HCT116 (cell line): ENCODE measurements around the gene DENND5B. TPM values are rescaled to one million over a fixed set of nuclear protein-coding genes. Genes with fewer than 3 reads are reported as not detected.

ENCODE experiments used
- ATAC-seq: fragments of 200-7000 bp; cut with Tn5 transposase; 2 replicates; pipeline ENCODE4 v1.9.1; 2020; ENCODE audit warnings: mild to moderate bottlenecking, moderate library complexity
- BruUV-seq: library from RNA; stranded (reverse); fragments of 400-500 nt; replicated peaks from 2 replicates; lab custom pipeline; 2021; lab: Mats Ljungman, UMichigan
- CTCF ChIA-PET: fragments of 300-600 bp; sonication (Branson Sonifier 250); formaldehyde crosslinking; loops from one replicate; lab custom pipeline; 2021; ENCODE audit warnings: antibody characterized with exemption; lab: Charles Lee
- POLR2A ChIA-PET: fragments of 300-600, 350-600 bp; sonication (Branson Sonifier 250); formaldehyde crosslinking; loops from one replicate; lab custom pipeline; 2021; ENCODE audit warnings: antibody characterized with exemption; lab: Charles Lee
- RAD21 ChIA-PET, 2 experiments: fragments of 300-600 bp; sonication (Branson Sonifier 250); formaldehyde crosslinking; loops; one replicate each; lab custom pipeline; 2023; ENCODE audit warnings: low total read pairs in 2 of 2; ENCODE audit not compliant: uncharacterized antibody in 2 of 2, unreplicated experiment in 2 of 2, low non-redundant PET in 1 of 2; lab: Charles Lee
- DNase-seq: peaks from one replicate; pipeline ENCODE4 v3.0.0-alpha.2; 2010; ENCODE audit warnings: low read depth, low spot score
- H2AFZ ChIP-seq: fragments of 200-600 bp; shearing (Covaris generic), sonication (generic); 2 replicates; pipeline ENCODE4 v1.6.1; 2017; ENCODE audit warnings: low read depth, mixed run types, mixed read lengths, antibody characterized with exemption, low read length; ENCODE audit not compliant: poor library complexity, severe bottlenecking
- H3K27ac ChIP-seq: 2 replicates; pipeline ENCODE4 v1.5.1; 2012; ENCODE audit warnings: low read depth, low read length
- H3K27me3 ChIP-seq: fragments of 200-600 bp; sonication (generic); 2 replicates; pipeline ENCODE4 v1.6.1; 2016; ENCODE audit warnings: mixed run types, low read length, mixed read lengths; ENCODE audit not compliant: insufficient read depth
- H3K36me3 ChIP-seq, 2 experiments: fragments of 200-500 bp in 1 of 2; fragments of 200-600 bp in 1 of 2; sonication (Bioruptor generic) in 1 of 2; sonication (generic) in 1 of 2; 2 replicates each; pipeline versions ENCODE4 v1.5.1 to v1.6.1; 2014 to 2016; ENCODE audit warnings: low read length in 2 of 2, inconsistent platforms in 1 of 2, mixed read lengths in 1 of 2, mixed run types in 1 of 2; ENCODE audit not compliant: insufficient read depth in 2 of 2, control insufficient read depth in 1 of 2
- H3K4me1 ChIP-seq, 2 experiments: fragments of 200-600 bp in 1 of 2; sonication (generic) in 1 of 2; 2 replicates each; pipeline versions ENCODE4 v1.5.1 to v1.6.1; 2012 to 2017; ENCODE audit warnings: low read length in 2 of 2, inconsistent platforms in 1 of 2, mild to moderate bottlenecking in 1 of 2, mixed read lengths in 1 of 2, mixed run types in 1 of 2, moderate library complexity in 1 of 2; ENCODE audit not compliant: insufficient read depth in 2 of 2, control insufficient read depth in 1 of 2
- H3K4me2 ChIP-seq: fragments of 200-600 bp; sonication (generic); 2 replicates; pipeline ENCODE4 v1.6.1; 2017; ENCODE audit warnings: mixed run types, low read length, mixed read lengths
- H3K4me3 ChIP-seq, 2 experiments: fragments of 200-600 bp in 1 of 2; sonication (generic) in 1 of 2; replicated peaks in 1 of 2; 2 replicates each; pipeline ENCODE4 v1.5.1; 2011 to 2016; ENCODE audit warnings: low read length in 2 of 2, control low read depth in 1 of 2, low read depth in 1 of 2, mild to moderate bottlenecking in 1 of 2, mixed read lengths in 1 of 2, mixed run types in 1 of 2
- H3K79me2 ChIP-seq: fragments of 200-600 bp; sonication (generic); 2 replicates; pipeline ENCODE4 v1.6.1; 2017; ENCODE audit warnings: mild to moderate bottlenecking, mixed run types, low read length, moderate library complexity, mixed read lengths; ENCODE audit not compliant: insufficient read depth
- H3K9ac ChIP-seq: fragments of 200-600 bp; sonication (generic); 2 replicates; pipeline ENCODE4 v1.6.1; 2016; ENCODE audit warnings: low read length, mixed read lengths
- H3K9me2 ChIP-seq: fragments of 200-600 bp; sonication (generic), shearing (Covaris generic); 2 replicates; pipeline ENCODE4 v1.6.1; 2017; ENCODE audit warnings: mixed run types, mild to moderate bottlenecking, moderate library complexity; ENCODE audit not compliant: insufficient read depth
- H3K9me3 ChIP-seq, 2 experiments: fragments of 200-500 bp in 1 of 2; fragments of 200-600 bp in 1 of 2; sonication (Bioruptor generic) in 1 of 2; sonication (generic) in 1 of 2; 2 replicates each; pipeline ENCODE4 v1.6.1; 2014 to 2017; ENCODE audit warnings: low read length in 2 of 2, mixed read lengths in 2 of 2, inconsistent platforms in 1 of 2, low read depth in 1 of 2, mild to moderate bottlenecking in 1 of 2, mixed run types in 1 of 2, moderate library complexity in 1 of 2; ENCODE audit not compliant: control insufficient read depth in 1 of 2, insufficient read depth in 1 of 2
- H4K20me1 ChIP-seq: fragments of 200-600 bp; sonication (generic), shearing (Covaris generic); 2 replicates; pipeline ENCODE4 v1.6.1; 2017; ENCODE audit warnings: mixed run types, mild to moderate bottlenecking, moderate library complexity; ENCODE audit not compliant: insufficient read depth
- CBX3 ChIP-seq: IDR thresholded peaks from 2 replicates; pipeline ENCODE4 v1.6.1; 2012; ENCODE audit warnings: low read depth
- CEBPB ChIP-seq: IDR thresholded peaks from 2 replicates; pipeline ENCODE4 v1.6.1; 2012; ENCODE audit warnings: low read depth
- EGR1 ChIP-seq: IDR thresholded peaks from 2 replicates; pipeline ENCODE4 v1.6.1; 2012; ENCODE audit warnings: low read depth
- EZH2 ChIP-seq: fragments of 200-600 bp; sonication (generic); IDR thresholded peaks from 2 replicates; pipeline ENCODE4 v1.6.1; 2017; ENCODE audit warnings: antibody characterized with exemption, mixed run types
- JUND ChIP-seq: IDR thresholded peaks from 2 replicates; pipeline ENCODE4 v1.6.1; 2012
- POLR2AphosphoS5 ChIP-seq: IDR thresholded peaks from 2 replicates; pipeline ENCODE4 v1.6.1; 2011; ENCODE audit warnings: mild to moderate bottlenecking, low read depth, low read length, moderate library complexity
- RAD21 ChIP-seq: IDR thresholded peaks from 2 replicates; pipeline ENCODE4 v1.6.1; 2012; ENCODE audit warnings: low read depth, mild to moderate bottlenecking
- SIN3A ChIP-seq: IDR thresholded peaks from 2 replicates; pipeline ENCODE4 v1.6.1; 2012; ENCODE audit warnings: low read depth
- TCF7L2 ChIP-seq: IDR thresholded peaks from 2 replicates; pipeline ENCODE4 v1.7.0; 2011; ENCODE audit warnings: borderline replicate concordance, inconsistent platforms; ENCODE audit not compliant: insufficient read depth, insufficient read length; ENCODE audit errors: extremely low read depth
- ZFX ChIP-seq: fragments of 450-650 bp; IDR thresholded peaks from 2 replicates; pipeline ENCODE4 v1.6.1; 2017
- ZNF274 ChIP-seq: fragments of 200-500 bp; sonication (Bioruptor generic); IDR thresholded peaks from 2 replicates; pipeline ENCODE4 v1.6.1; 2014; ENCODE audit warnings: mild to moderate bottlenecking, low read depth, low read length, inconsistent platforms
- intact Hi-C: fragments of 100-400 bp; cut with micrococcal nuclease; formaldehyde crosslinking; loops from 2 replicates; pipeline ENCODE4 v1.10.0; 2022
- total RNA-seq: library from RNA; stranded (reverse); gene quantifications from one replicate; pipeline ENCODE4 v1.2.1, GENCODE V29; 2021; ENCODE audit not compliant: unreplicated experiment
- TF ChIP-seq, protein P1 (sequence below): IDR thresholded peaks from 2 replicates; pipeline ENCODE4 v1.6.1; 2011; ENCODE audit warnings: mild to moderate bottlenecking, low read length, moderate library complexity; ENCODE audit not compliant: insufficient replicate concordance; ENCODE audit errors: extremely low read depth
- TF ChIP-seq, protein P2 (sequence below): IDR thresholded peaks from 2 replicates; pipeline ENCODE4 v1.6.1; 2012; ENCODE audit warnings: low read depth
- TF ChIP-seq, protein P3 (sequence below): IDR thresholded peaks from 2 replicates; pipeline ENCODE4 v1.6.1; 2012
- TF ChIP-seq, protein P4 (sequence below): IDR thresholded peaks from 2 replicates; pipeline ENCODE4 v1.6.1; 2012
- TF ChIP-seq, protein P5 (sequence below), 3 experiments: fragments of 200-600 bp in 1 of 3; sonication (generic) in 1 of 3; IDR thresholded peaks in 2 of 3; conservative IDR thresholded peaks in 1 of 3; 2 replicates each; pipeline ENCODE4 v1.5.1; 2012 to 2017; ENCODE audit warnings: low read depth in 2 of 3, low read length in 2 of 3, antibody characterized with exemption in 1 of 3, borderline replicate concordance in 1 of 3, control low read depth in 1 of 3, mild to moderate bottlenecking in 1 of 3, mixed read lengths in 1 of 3, mixed run types in 1 of 3, moderate library complexity in 1 of 3; ENCODE audit not compliant: insufficient read depth in 1 of 3

Gene DENND5B
- total RNA-seq, 1 experiment from 2014 or later = 19.2 TPM

DNA sequence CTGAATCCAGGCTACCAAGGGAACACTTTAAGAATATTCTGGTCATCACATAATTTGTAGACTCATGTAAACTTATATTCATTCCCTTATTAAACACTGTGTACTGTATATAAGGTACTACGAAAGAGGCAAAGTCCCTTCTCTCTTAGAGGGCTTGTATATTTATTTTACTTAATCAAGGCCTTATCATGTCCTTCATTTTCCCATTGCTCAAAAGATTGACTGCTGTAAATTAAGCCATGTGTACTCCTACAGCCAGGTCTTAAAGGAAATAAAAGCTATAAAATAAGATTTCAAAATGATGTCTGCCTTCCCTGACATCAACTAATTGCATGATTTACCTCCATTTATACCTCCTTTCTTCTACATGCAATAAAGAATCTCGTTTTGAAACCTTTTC is 5.0 kb downstream of the DENND5B start:
- DNase-seq (no peak), ATAC-seq (no peak)
- H3K9me3 ChIP-seq = no peaks in the 10 kb centered on the region
- peaks cover 30 to 35% of the 10 kb centered on the region in 2 experiments for H3K4me1 ChIP-seq
- ChIA-PET POLR2A (no interaction called here), CTCF (no interaction called here), RAD21 (no interaction called here)
- intact Hi-C loops = no loop called here
- H3K9me2 ChIP-seq = no peaks in the 10 kb centered on the region
- no peaks in the 10 kb centered on the region for H4K20me1 ChIP-seq
- no peaks in the 10 kb centered on the region for H3K27me3 ChIP-seq
- H3K4me2 ChIP-seq = peak overlapping the region; percentile 4
- no peaks in the 10 kb centered on the region for H3K36me3 ChIP-seq
- no TSS peak for BruUV-seq
- no peak overlapping the region for H3K27ac ChIP-seq
- TF ChIP-seq JUND = no peak
- no peak for TF ChIP-seq POLR2AphosphoS5
- TF ChIP-seq TCF7L2 = no peak
- TF ChIP-seq, protein P1, sequence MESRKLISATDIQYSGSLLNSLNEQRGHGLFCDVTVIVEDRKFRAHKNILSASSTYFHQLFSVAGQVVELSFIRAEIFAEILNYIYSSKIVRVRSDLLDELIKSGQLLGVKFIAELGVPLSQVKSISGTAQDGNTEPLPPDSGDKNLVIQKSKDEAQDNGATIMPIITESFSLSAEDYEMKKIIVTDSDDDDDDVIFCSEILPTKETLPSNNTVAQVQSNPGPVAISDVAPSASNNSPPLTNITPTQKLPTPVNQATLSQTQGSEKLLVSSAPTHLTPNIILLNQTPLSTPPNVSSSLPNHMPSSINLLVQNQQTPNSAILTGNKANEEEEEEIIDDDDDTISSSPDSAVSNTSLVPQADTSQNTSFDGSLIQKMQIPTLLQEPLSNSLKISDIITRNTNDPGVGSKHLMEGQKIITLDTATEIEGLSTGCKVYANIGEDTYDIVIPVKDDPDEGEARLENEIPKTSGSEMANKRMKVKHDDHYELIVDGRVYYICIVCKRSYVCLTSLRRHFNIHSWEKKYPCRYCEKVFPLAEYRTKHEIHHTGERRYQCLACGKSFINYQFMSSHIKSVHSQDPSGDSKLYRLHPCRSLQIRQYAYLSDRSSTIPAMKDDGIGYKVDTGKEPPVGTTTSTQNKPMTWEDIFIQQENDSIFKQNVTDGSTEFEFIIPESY = no peak
- TF ChIP-seq, protein P2, sequence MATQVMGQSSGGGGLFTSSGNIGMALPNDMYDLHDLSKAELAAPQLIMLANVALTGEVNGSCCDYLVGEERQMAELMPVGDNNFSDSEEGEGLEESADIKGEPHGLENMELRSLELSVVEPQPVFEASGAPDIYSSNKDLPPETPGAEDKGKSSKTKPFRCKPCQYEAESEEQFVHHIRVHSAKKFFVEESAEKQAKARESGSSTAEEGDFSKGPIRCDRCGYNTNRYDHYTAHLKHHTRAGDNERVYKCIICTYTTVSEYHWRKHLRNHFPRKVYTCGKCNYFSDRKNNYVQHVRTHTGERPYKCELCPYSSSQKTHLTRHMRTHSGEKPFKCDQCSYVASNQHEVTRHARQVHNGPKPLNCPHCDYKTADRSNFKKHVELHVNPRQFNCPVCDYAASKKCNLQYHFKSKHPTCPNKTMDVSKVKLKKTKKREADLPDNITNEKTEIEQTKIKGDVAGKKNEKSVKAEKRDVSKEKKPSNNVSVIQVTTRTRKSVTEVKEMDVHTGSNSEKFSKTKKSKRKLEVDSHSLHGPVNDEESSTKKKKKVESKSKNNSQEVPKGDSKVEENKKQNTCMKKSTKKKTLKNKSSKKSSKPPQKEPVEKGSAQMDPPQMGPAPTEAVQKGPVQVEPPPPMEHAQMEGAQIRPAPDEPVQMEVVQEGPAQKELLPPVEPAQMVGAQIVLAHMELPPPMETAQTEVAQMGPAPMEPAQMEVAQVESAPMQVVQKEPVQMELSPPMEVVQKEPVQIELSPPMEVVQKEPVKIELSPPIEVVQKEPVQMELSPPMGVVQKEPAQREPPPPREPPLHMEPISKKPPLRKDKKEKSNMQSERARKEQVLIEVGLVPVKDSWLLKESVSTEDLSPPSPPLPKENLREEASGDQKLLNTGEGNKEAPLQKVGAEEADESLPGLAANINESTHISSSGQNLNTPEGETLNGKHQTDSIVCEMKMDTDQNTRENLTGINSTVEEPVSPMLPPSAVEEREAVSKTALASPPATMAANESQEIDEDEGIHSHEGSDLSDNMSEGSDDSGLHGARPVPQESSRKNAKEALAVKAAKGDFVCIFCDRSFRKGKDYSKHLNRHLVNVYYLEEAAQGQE = no peak
- TF ChIP-seq SIN3A = no peak
- no peak for TF ChIP-seq CBX3
- TF ChIP-seq RAD21 = no peak
- TF ChIP-seq, protein P3, sequence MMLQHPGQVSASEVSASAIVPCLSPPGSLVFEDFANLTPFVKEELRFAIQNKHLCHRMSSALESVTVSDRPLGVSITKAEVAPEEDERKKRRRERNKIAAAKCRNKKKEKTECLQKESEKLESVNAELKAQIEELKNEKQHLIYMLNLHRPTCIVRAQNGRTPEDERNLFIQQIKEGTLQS = no peak
- TF ChIP-seq ZNF274 = no peak
- TF ChIP-seq, protein P4, sequence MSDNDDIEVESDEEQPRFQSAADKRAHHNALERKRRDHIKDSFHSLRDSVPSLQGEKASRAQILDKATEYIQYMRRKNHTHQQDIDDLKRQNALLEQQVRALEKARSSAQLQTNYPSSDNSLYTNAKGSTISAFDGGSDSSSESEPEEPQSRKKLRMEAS = no peak
- TF ChIP-seq, protein P5, sequence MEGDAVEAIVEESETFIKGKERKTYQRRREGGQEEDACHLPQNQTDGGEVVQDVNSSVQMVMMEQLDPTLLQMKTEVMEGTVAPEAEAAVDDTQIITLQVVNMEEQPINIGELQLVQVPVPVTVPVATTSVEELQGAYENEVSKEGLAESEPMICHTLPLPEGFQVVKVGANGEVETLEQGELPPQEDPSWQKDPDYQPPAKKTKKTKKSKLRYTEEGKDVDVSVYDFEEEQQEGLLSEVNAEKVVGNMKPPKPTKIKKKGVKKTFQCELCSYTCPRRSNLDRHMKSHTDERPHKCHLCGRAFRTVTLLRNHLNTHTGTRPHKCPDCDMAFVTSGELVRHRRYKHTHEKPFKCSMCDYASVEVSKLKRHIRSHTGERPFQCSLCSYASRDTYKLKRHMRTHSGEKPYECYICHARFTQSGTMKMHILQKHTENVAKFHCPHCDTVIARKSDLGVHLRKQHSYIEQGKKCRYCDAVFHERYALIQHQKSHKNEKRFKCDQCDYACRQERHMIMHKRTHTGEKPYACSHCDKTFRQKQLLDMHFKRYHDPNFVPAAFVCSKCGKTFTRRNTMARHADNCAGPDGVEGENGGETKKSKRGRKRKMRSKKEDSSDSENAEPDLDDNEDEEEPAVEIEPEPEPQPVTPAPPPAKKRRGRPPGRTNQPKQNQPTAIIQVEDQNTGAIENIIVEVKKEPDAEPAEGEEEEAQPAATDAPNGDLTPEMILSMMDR (IDR thresholded peaks at IDR 0.05 in 2 of 3, conservative IDR thresholded peaks at IDR 0.05 in 1 of 3; ENCODE audit: borderline replicate concordance in 1 of 3, insufficient read depth in 1 of 3, low read depth in 2 of 3, low read length in 2 of 3) = no peak
- no peak for TF ChIP-seq EGR1
- no peak for TF ChIP-seq EZH2
- TF ChIP-seq CEBPB = no peak
- TF ChIP-seq ZFX = no peak
- H3K9ac ChIP-seq = no peak overlapping the region
- peaks cover 77% of the 10 kb centered on the region for H3K79me2 ChIP-seq
- no peak overlapping the region for H3K4me3 ChIP-seq
- H2AFZ ChIP-seq = no peak overlapping the region
